NCI-H510A (cell line): ENCODE data around the gene SPG11.
"Not testable (repeated sequence)": the region's sequence is repeated elsewhere in the genome, so short reads cannot be mapped to it uniquely, and the experiment has no call there.

Source experiments
- DNase-seq: peaks from one replicate; lab custom pipeline; 2025; lab: John Stamatoyannopoulos, UW

SPG11 gene

GRCh38 chr15:44663410-44664308 is at the start of gene SPG11:
TSS of gene SPG11 (minus strand) at chr15:44663662. CDS start at chr15:44663647, 15 bp downstream.
- peak; percentile 81 for DNase-seq

- DNase-seq = peak; percentile 26
These were observed 49.0 kb upstream of the SPG11 start for GRCh38 chr15:44712346-44713005.

GRCh38 chr15:44711743-44712345 is 48.4 kb upstream of the SPG11 start:
- no peak for DNase-seq

- peak; percentile 53 for DNase-seq
These were observed 47.8 kb upstream of the SPG11 start, which contains the start of the genes B2M and PATL2 for GRCh38 chr15:44711096-44711742. TSS of gene B2M (plus strand) at chr15:44711517. CDS start at chr15:44711547, 30 bp downstream. TSS of gene PATL2 (minus strand) at chr15:44711323. CDS start at chr15:44676490, 34,833 bp downstream.

- no peak for DNase-seq
These were observed 47.0 kb upstream of the SPG11 start for GRCh38 chr15:44710236-44711095.

- DNase-seq = no peak
These were observed 43.6 kb upstream of the SPG11 start for GRCh38 chr15:44706946-44707636.

- no peak for DNase-seq
These were observed 42.9 kb upstream of the SPG11 start for GRCh38 chr15:44706401-44706800.

GRCh38 chr15:44705986-44706385 is 42.5 kb upstream of the SPG11 start:
- no peak for DNase-seq

- DNase-seq = not testable (repeated sequence)
These were observed 37.2 kb upstream of the SPG11 start for GRCh38 chr15:44700676-44701075.

GRCh38 chr15:44698641-44699040 is 35.2 kb upstream of the SPG11 start:
- DNase-seq = no peak

GRCh38 chr15:44697014-44697413 is 33.6 kb upstream of the SPG11 start:
- no peak for DNase-seq

GRCh38 chr15:44695294-44695693 is 31.8 kb upstream of the SPG11 start:
- no peak for DNase-seq

- no peak for DNase-seq
These were observed 31.0 kb upstream of the SPG11 start for GRCh38 chr15:44694416-44694815.

- DNase-seq = no peak
These were observed 29.2 kb upstream of the SPG11 start for GRCh38 chr15:44692659-44693058.

GRCh38 chr15:44690245-44690644 is 26.8 kb upstream of the SPG11 start:
- DNase-seq = not testable (repeated sequence)

GRCh38 chr15:44689318-44689717 is 25.9 kb upstream of the SPG11 start:
- not testable (repeated sequence) for DNase-seq

GRCh38 chr15:44682809-44683682 is 19.6 kb upstream of the SPG11 start:
- peak; percentile 54 for DNase-seq

- no peak for DNase-seq
These were observed 18.7 kb upstream of the SPG11 start for GRCh38 chr15:44682211-44682610.

GRCh38 chr15:44676676-44677075 is 13.2 kb upstream of the SPG11 start:
- no peak for DNase-seq
